ENCODE results near the gene NUP42.

NUP42 gene

GRCh38 chr7:23181684-23182553 is at the start of gene NUP42:
Gene NUP42, plus strand, starts transcription at chr7:23182048. Its CDS starts 38 bp downstream, at chr7:23182086.
- peaks cover 8% of the 10 kb centered on the region; the same call in 1 of the 2 replicates for H3K4me1 ChIP-seq (ENCODE audit: insufficient read depth, low read length)
- H3K4me3 ChIP-seq (ENCODE audit: low read length) = peak within 1 kb of the TSS; percentile 96
- peak within 1 kb of the TSS; percentile 66 for H3K27ac ChIP-seq (ENCODE audit: low read length)
- peak within 1 kb of the TSS; percentile 98 for H3K9ac ChIP-seq (ENCODE audit: low read depth, low read length)
- peaks cover 23% of the 10 kb centered on the region for H3K36me3 ChIP-seq (ENCODE audit: insufficient read depth, low read depth, low read length)
- H3K27me3 ChIP-seq (ENCODE audit: insufficient read depth, low read length) = no peaks in the 10 kb centered on the region
- H3K9me3 ChIP-seq (ENCODE audit: insufficient read depth, low read depth, low read length) = no peaks in the 10 kb centered on the region

GRCh38 chr7:23133797-23134196 is 48.1 kb upstream of the NUP42 start:
- peaks cover 30% of the 10 kb centered on the region for H3K36me3 ChIP-seq (ENCODE audit: insufficient read depth, low read depth, low read length)
- H3K27ac ChIP-seq (ENCODE audit: low read length) = no peak overlapping the region
- no peak overlapping the region for H3K4me3 ChIP-seq (ENCODE audit: low read length)
- H3K27me3 ChIP-seq (ENCODE audit: insufficient read depth, low read length) = no peaks in the 10 kb centered on the region
- no peaks in the 10 kb centered on the region for H3K4me1 ChIP-seq (ENCODE audit: insufficient read depth, low read length)
- H3K9ac ChIP-seq (ENCODE audit: low read depth, low read length) = no peak overlapping the region
- no peaks in the 10 kb centered on the region; the same call in 1 of the 2 replicates for H3K9me3 ChIP-seq (ENCODE audit: insufficient read depth, low read depth, low read length)

GRCh38 chr7:23135755-23136154 is 46.1 kb upstream of the NUP42 start:
- Histone ChIP-seq H3K9ac (ENCODE audit: low read depth, low read length) (no peak overlapping the region), H3K4me1 (ENCODE audit: insufficient read depth, low read length) (no peaks in the 10 kb centered on the region), H3K4me3 (ENCODE audit: low read length) (no peak overlapping the region), H3K9me3 (ENCODE audit: insufficient read depth, low read depth, low read length) (no peaks in the 10 kb centered on the region; the same call in 1 of the 2 replicates), H3K27me3 (ENCODE audit: insufficient read depth, low read length) (no peaks in the 10 kb centered on the region), H3K27ac (ENCODE audit: low read length) (no peak overlapping the region), H3K36me3 (ENCODE audit: insufficient read depth, low read depth, low read length) (peaks cover 17% of the 10 kb centered on the region; the same call in 1 of the 2 replicates)

- no peak overlapping the region for H3K27ac ChIP-seq (ENCODE audit: low read length)
- no peak overlapping the region for H3K9ac ChIP-seq (ENCODE audit: low read depth, low read length)
- no peaks in the 10 kb centered on the region for H3K4me1 ChIP-seq (ENCODE audit: insufficient read depth, low read length)
- peaks cover 17% of the 10 kb centered on the region; the same call in 1 of the 2 replicates for H3K36me3 ChIP-seq (ENCODE audit: insufficient read depth, low read depth, low read length)
- no peaks in the 10 kb centered on the region for H3K27me3 ChIP-seq (ENCODE audit: insufficient read depth, low read length)
- no peaks in the 10 kb centered on the region; the same call in 1 of the 2 replicates for H3K9me3 ChIP-seq (ENCODE audit: insufficient read depth, low read depth, low read length)
- H3K4me3 ChIP-seq (ENCODE audit: low read length) = no peak overlapping the region
Measured at GRCh38 chr7:23136216-23136615, 45.6 kb upstream of the NUP42 start.

GRCh38 chr7:23157679-23158078 is 24.2 kb upstream of the NUP42 start:
- peaks cover 44% of the 10 kb centered on the region for H3K36me3 ChIP-seq (ENCODE audit: insufficient read depth, low read depth, low read length)
- no peak overlapping the region for H3K9ac ChIP-seq (ENCODE audit: low read depth, low read length)
- H3K27ac ChIP-seq (ENCODE audit: low read length) = no peak overlapping the region
- H3K4me3 ChIP-seq (ENCODE audit: low read length) = no peak overlapping the region
- no peaks in the 10 kb centered on the region for H3K9me3 ChIP-seq (ENCODE audit: insufficient read depth, low read depth, low read length)
- no peaks in the 10 kb centered on the region for H3K27me3 ChIP-seq (ENCODE audit: insufficient read depth, low read length)
- H3K4me1 ChIP-seq (ENCODE audit: insufficient read depth, low read length) = no peaks in the 10 kb centered on the region

GRCh38 chr7:23158546-23158945 is 23.3 kb upstream of the NUP42 start:
- Histone ChIP-seq H3K9me3 (ENCODE audit: insufficient read depth, low read depth, low read length) (no peaks in the 10 kb centered on the region), H3K4me1 (ENCODE audit: insufficient read depth, low read length) (no peaks in the 10 kb centered on the region), H3K27ac (ENCODE audit: low read length) (no peak overlapping the region), H3K4me3 (ENCODE audit: low read length) (no peak overlapping the region), H3K9ac (ENCODE audit: low read depth, low read length) (no peak overlapping the region), H3K27me3 (ENCODE audit: insufficient read depth, low read length) (no peaks in the 10 kb centered on the region), H3K36me3 (ENCODE audit: insufficient read depth, low read depth, low read length) (peaks cover 35% of the 10 kb centered on the region)

GRCh38 chr7:23161482-23161881 is 20.4 kb upstream of the NUP42 start:
- Histone ChIP-seq H3K9me3 (ENCODE audit: insufficient read depth, low read depth, low read length) (no peaks in the 10 kb centered on the region), H3K27me3 (ENCODE audit: insufficient read depth, low read length) (no peaks in the 10 kb centered on the region), H3K36me3 (ENCODE audit: insufficient read depth, low read depth, low read length) (peaks cover 19% of the 10 kb centered on the region; the same call in 1 of the 2 replicates), H3K4me1 (ENCODE audit: insufficient read depth, low read length) (no peaks in the 10 kb centered on the region), H3K27ac (ENCODE audit: low read length) (no peak overlapping the region), H3K9ac (ENCODE audit: low read depth, low read length) (no peak overlapping the region), H3K4me3 (ENCODE audit: low read length) (no peak overlapping the region)

- Histone ChIP-seq H3K36me3 (ENCODE audit: insufficient read depth, low read depth, low read length) (peaks cover 26% of the 10 kb centered on the region), H3K9ac (ENCODE audit: low read depth, low read length) (no peak overlapping the region), H3K27ac (ENCODE audit: low read length) (no peak overlapping the region), H3K27me3 (ENCODE audit: insufficient read depth, low read length) (no peaks in the 10 kb centered on the region), H3K4me3 (ENCODE audit: low read length) (no peak overlapping the region), H3K4me1 (ENCODE audit: insufficient read depth, low read length) (no peaks in the 10 kb centered on the region), H3K9me3 (ENCODE audit: insufficient read depth, low read depth, low read length) (no peaks in the 10 kb centered on the region)
Measured at GRCh38 chr7:23164846-23165245, 17.0 kb upstream of the NUP42 start.

- Histone ChIP-seq H3K9me3 (ENCODE audit: insufficient read depth, low read depth, low read length) (no peaks in the 10 kb centered on the region), H3K27me3 (ENCODE audit: insufficient read depth, low read length) (no peaks in the 10 kb centered on the region), H3K36me3 (ENCODE audit: insufficient read depth, low read depth, low read length) (peaks cover 30% of the 10 kb centered on the region), H3K4me3 (ENCODE audit: low read length) (no peak overlapping the region), H3K4me1 (ENCODE audit: insufficient read depth, low read length) (no peaks in the 10 kb centered on the region), H3K9ac (ENCODE audit: low read depth, low read length) (no peak overlapping the region), H3K27ac (ENCODE audit: low read length) (no peak overlapping the region)
Measured at GRCh38 chr7:23165316-23165715, 16.5 kb upstream of the NUP42 start.

- Histone ChIP-seq H3K9me3 (ENCODE audit: insufficient read depth, low read depth, low read length) (no peaks in the 10 kb centered on the region), H3K4me1 (ENCODE audit: insufficient read depth, low read length) (no peaks in the 10 kb centered on the region), H3K27me3 (ENCODE audit: insufficient read depth, low read length) (no peaks in the 10 kb centered on the region), H3K4me3 (ENCODE audit: low read length) (no peak overlapping the region), H3K9ac (ENCODE audit: low read depth, low read length) (no peak overlapping the region), H3K36me3 (ENCODE audit: insufficient read depth, low read depth, low read length) (peaks cover 33% of the 10 kb centered on the region), H3K27ac (ENCODE audit: low read length) (no peak overlapping the region)
Measured at GRCh38 chr7:23167691-23168090, 14.2 kb upstream of the NUP42 start.

- no peaks in the 10 kb centered on the region for H3K27me3 ChIP-seq (ENCODE audit: insufficient read depth, low read length)
- H3K4me3 ChIP-seq (ENCODE audit: low read length) = no peak overlapping the region
- peaks cover 39% of the 10 kb centered on the region for H3K36me3 ChIP-seq (ENCODE audit: insufficient read depth, low read depth, low read length)
- no peaks in the 10 kb centered on the region for H3K4me1 ChIP-seq (ENCODE audit: insufficient read depth, low read length)
- no peak overlapping the region for H3K27ac ChIP-seq (ENCODE audit: low read length)
- no peak overlapping the region for H3K9ac ChIP-seq (ENCODE audit: low read depth, low read length)
- H3K9me3 ChIP-seq (ENCODE audit: insufficient read depth, low read depth, low read length) = no peaks in the 10 kb centered on the region
Measured at GRCh38 chr7:23168111-23168885, 13.6 kb upstream of the NUP42 start.

Data from iPS-20b (cell line).